ENCODE results near the gene DVL2. TPM values are rescaled to one million over a fixed set of nuclear protein-coding genes. Genes with fewer than 3 reads are reported as not detected.

Gene DVL2
- total and polyA plus RNA-seq, 2 of the 13 experiments (the other 11 are each of a cell fraction or from before 2014, with no cell fraction given), result 5.7 to 38.2 TPM

- POLR2A ChIA-PET, result interaction anchor here (0.7 to 2.6 kb wide), 11 partner anchors 9 to 79 kb away, joined by 3 to 34 read pairs (median 10); partner anchors contain the start of genes ACADVL, ASGR1, DLG4 and DVL2
- intact Hi-C loops (cut with micrococcal nuclease; ENCODE audit: unreplicated experiment), result no loop called here
- ATAC-seq (peak; percentile 39), DNase-seq (ENCODE audit: low spot score) (no peak), FAIRE-seq (no peak)
- Histone ChIP-seq H3K4me2 (ENCODE audit: low read depth, low read length) (peak overlapping the region; percentile 90), H4K20me1 (ENCODE audit: insufficient read depth, low read length) (no peaks in the 10 kb centered on the region), H3K4me1 (ENCODE audit: insufficient read depth, low read length) (peaks cover 38% of the 10 kb centered on the region), H3K79me2 (ENCODE audit: insufficient read depth, low read length) (peaks cover 56% of the 10 kb centered on the region), H3K9me3 (ENCODE audit: low read length) (no peaks in the 10 kb centered on the region), H3K36me3 (replicated peaks in 1 of 2; ENCODE audit: control insufficient read depth in 1 of 2, insufficient read depth in 2 of 2, low read length in 2 of 2) (peaks cover 11 to 24% of the 10 kb centered on the region in 2 experiments; a peak in 4 of 5 replicates), H3K4me3 (replicated peaks in 1 of 3; ENCODE audit: insufficient read depth in 1 of 3, low read depth in 2 of 3, low read length in 3 of 3) (peak overlapping the region; percentile 95 to 99 (median 96)), H3K27ac (ENCODE audit: extremely low read length, insufficient read depth, low read length) (peak overlapping the region; percentile 99), H2AFZ (ENCODE audit: low read length) (no peak overlapping the region), H3K27me3 (ENCODE audit: control insufficient read depth in 1 of 2, insufficient read depth in 2 of 2, low read length in 2 of 2) (peaks cover 0 to 2% of the 10 kb centered on the region in 2 experiments; a peak in 1 of 5 replicates), H3K9ac (ENCODE audit: insufficient read depth, low read depth, low read length) (peak overlapping the region; percentile 96)
- in situ Hi-C loops (cut with HindIII; ENCODE audit: extremely low pct_ligation_motif_present, low pct_unique_long_range_greater_than_20kb), result no loop called here
- CTCF ChIA-PET (ENCODE audit: low intra/inter-chr PET ratio, low total read pairs), result interaction anchor here (1.5 kb wide), 1 partner anchor 30 kb away, joined by 5 read pairs; the partner anchor contains the start of gene SLC2A4
- BruUV-seq (replicated peaks), result no TSS peak
- WGBS (ENCODE audit: low lambda C conversion rate), result 2% methylated on average over 28 of the region's 55 CpGs
- TF ChIP-seq KDM2A (CRISPR knock-in tag; IDR thresholded peaks at IDR 0.05; ENCODE audit: borderline replicate concordance, low read depth) (0 out of 2 replicates have a peak, but pooled peaks have one; percentile 10), ZNF317 (CRISPR knock-in tag; IDR thresholded peaks at IDR 0.05) (no peak), NKX3-1 (CRISPR knock-in tag; IDR thresholded peaks at IDR 0.05) (no peak), ARID4A (CRISPR knock-in tag; IDR thresholded peaks at IDR 0.05; ENCODE audit: borderline replicate concordance) (0 out of 2 replicates have a peak, but pooled peaks have one; percentile 13), ZNF558 (CRISPR knock-in tag; IDR thresholded peaks at IDR 0.05; ENCODE audit: borderline replicate concordance) (peak; percentile 17; the same call in 1 of the 2 replicates), SATB2 (CRISPR knock-in tag; IDR thresholded peaks at IDR 0.05) (0 out of 2 replicates have a peak, but pooled peaks have one; percentile 41), PRPF4 (IDR thresholded peaks at IDR 0.05; ENCODE audit: low read depth, low read length, poor library complexity, severe bottlenecking) (peak; percentile 47), MAZ (IDR thresholded peaks at IDR 0.05; ENCODE audit: borderline replicate concordance, low read depth, low read length) (no peak), MAZ (CRISPR knock-in tag; IDR thresholded peaks at IDR 0.05; ENCODE audit: low read depth) (0 out of 2 replicates have a peak, but pooled peaks have one; percentile 14), SIN3A (IDR thresholded peaks at IDR 0.05; ENCODE audit: borderline replicate concordance, low read depth, low read length) (peak; percentile 41; the same call in 1 of the 2 replicates), NFE2 (CRISPR knock-in tag; IDR thresholded peaks at IDR 0.05) (no peak), ZNF510 (CRISPR knock-in tag; IDR thresholded peaks at IDR 0.05; ENCODE audit: low read depth) (0 out of 2 replicates have a peak, but pooled peaks have one; percentile 3), ZNF772 (CRISPR knock-in tag; IDR thresholded peaks at IDR 0.05) (no peak), ZNF672 (CRISPR knock-in tag; IDR thresholded peaks at IDR 0.05) (no peak), MYC (CRISPR knock-in tag; IDR thresholded peaks at IDR 0.05; ENCODE audit: borderline replicate concordance) (no peak), FLYWCH1 (CRISPR knock-in tag; IDR thresholded peaks at IDR 0.05) (peak; percentile 23; the same call in 1 of the 2 replicates), ZNF564 (CRISPR knock-in tag; IDR thresholded peaks at IDR 0.05) (0 out of 2 replicates have a peak, but pooled peaks have one; percentile 16), RBM22 (optimal IDR thresholded peaks at IDR 0.05; ENCODE audit: low read length) (peak; percentile 27)
These were observed 16.6 kb upstream of the DVL2 start for GRCh38 chr17:7250695-7251627.

Data from HepG2 (cell line).